Lower lobe of right lung (tissue), 2 donors: ENCODE results near the gene ECHDC3. TPM values are rescaled to one million over a fixed set of nuclear protein-coding genes. Genes with fewer than 3 reads are reported as not detected.

ENCODE experiments used
- ATAC-seq, 2 donors: fragments of 200-7000 bp; cut with Tn5 transposase; one replicate each; pipeline ENCODE4 v1.9.1; 2020 to 2022; ENCODE audit warnings: mild to moderate bottlenecking in 2 of 2, moderate library complexity in 2 of 2
- DNase-seq: peaks from one replicate; pipeline ENCODE4 v3.0.0-alpha.2; 2020
- H3K27ac ChIP-seq: fragments of 200-600 bp; one replicate; pipeline ENCODE4 v1.8.0; 2022
- H3K27me3 ChIP-seq: fragments of 200-600 bp; one replicate; pipeline ENCODE4 v1.8.0; 2022; ENCODE audit warnings: low read depth
- H3K36me3 ChIP-seq: fragments of 200-600 bp; one replicate; pipeline ENCODE4 v1.8.0; 2022; ENCODE audit warnings: mild to moderate bottlenecking
- H3K4me1 ChIP-seq: fragments of 200-600 bp; one replicate; pipeline ENCODE4 v1.8.0; 2022
- H3K4me3 ChIP-seq: fragments of 200-600 bp; one replicate; pipeline ENCODE4 v1.8.0; 2022; ENCODE audit warnings: mild to moderate bottlenecking
- H3K9me3 ChIP-seq: fragments of 200-600 bp; one replicate; pipeline ENCODE4 v1.8.0; 2022
- CTCF ChIP-seq: fragments of 200-600 bp; IDR thresholded peaks from one replicate; pipeline ENCODE4 v1.8.0; 2022; ENCODE audit warnings: antibody characterized with exemption, mild to moderate bottlenecking
- intact Hi-C: fragments of 100-400 bp; cut with DNase I; formaldehyde crosslinking; loops from one replicate; pipeline ENCODE4 v1.11.0; 2022
- total RNA-seq: library from RNA; stranded (reverse); fragmentation: NEBNext Ultra II Directional; extraction: Animal tissue kit (Norgen Biotek cat#: 25700); gene quantifications from one replicate; pipeline ENCODE4 v1.2.1, GENCODE V29; 2021
- donor health status: DM: no; HTN: yes; CAD: no; lungs with severe emphysema.

ECHDC3 gene
- total RNA-seq, 1 donor from 2014 or later: 29.5 TPM

GRCh38 chr10:11810973-11811372 lies 68.8 kb downstream of the ECHDC3 start:
- Histone ChIP-seq H3K27me3 (no peaks in the 10 kb centered on the region), H3K9me3 (no peaks in the 10 kb centered on the region), H3K27ac (no peak overlapping the region), H3K4me1 (peaks cover 3% of the 10 kb centered on the region), H3K4me3 (no peak overlapping the region), H3K36me3 (no peaks in the 10 kb centered on the region)
- DNase-seq (no peak), ATAC-seq (no peak)
- no peak for TF ChIP-seq CTCF
- intact Hi-C loops: no loop called here

- no peak overlapping the region for H3K27ac ChIP-seq
Observed at GRCh38 chr10:11813177-11813576, 71.0 kb downstream of the ECHDC3 start.

More at GRCh38 chr10:11813177-11813576, 71.0 kb downstream of the ECHDC3 start:
- intact Hi-C loops: no loop called here
- H3K4me3 ChIP-seq: no peak overlapping the region
- TF ChIP-seq CTCF: no peak
- H3K4me1 ChIP-seq: peaks cover 3% of the 10 kb centered on the region
- no peak for DNase-seq
- H3K9me3 ChIP-seq: no peaks in the 10 kb centered on the region
- ATAC-seq: peak in 1 of 2 donors; percentile 22
- no peaks in the 10 kb centered on the region for H3K27me3 ChIP-seq
- no peaks in the 10 kb centered on the region for H3K36me3 ChIP-seq

Other genes starting within 250 kb of the ECHDC3 start
- gene USP6NL, start 130.7 kb upstream of the ECHDC3 start, total RNA-seq: 20.0 TPM
- 18.0 TPM for gene PROSER2, start 81.0 kb downstream of the ECHDC3 start, total RNA-seq